ENCODE measurements around the gene SETX.

The SETX gene

GRCh38 chr9:132236662-132237311 is 118.0 kb downstream of the SETX start:
- Histone ChIP-seq H3K4me3 (ENCODE audit: low read depth, low read length) (no peak overlapping the region), H3K27me3 (replicated peaks) (peaks cover 26% of the 10 kb centered on the region), H3K27ac (no peak overlapping the region), H3K36me3 (replicated peaks) (no peaks in the 10 kb centered on the region)
- no peak for TF ChIP-seq CTCF (IDR thresholded peaks at IDR 0.05; ENCODE audit: low read depth, low read length, missing control alignments)
- no peak for DNase-seq
- in situ Hi-C loops (cut with HindIII; ENCODE audit: low pct_ligation_motif_present, low sequenced_read_pairs): no loop called here

- H3K4me3 ChIP-seq (ENCODE audit: low read depth, low read length): no peak overlapping the region
- H3K36me3 ChIP-seq (replicated peaks): no peaks in the 10 kb centered on the region
- peaks cover 28% of the 10 kb centered on the region for H3K27me3 ChIP-seq (replicated peaks)
- TF ChIP-seq CTCF (IDR thresholded peaks at IDR 0.05; ENCODE audit: low read depth, low read length, missing control alignments): peak; percentile 99
- DNase-seq: peak; percentile 49
- in situ Hi-C loops (cut with HindIII; ENCODE audit: low pct_ligation_motif_present, low sequenced_read_pairs): no loop called here
- H3K27ac ChIP-seq: no peak overlapping the region
Measured at GRCh38 chr9:132235894-132236661, 118.7 kb downstream of the SETX start.

- TF ChIP-seq CTCF (IDR thresholded peaks at IDR 0.05; ENCODE audit: low read depth, low read length, missing control alignments): no peak
- Histone ChIP-seq H3K4me3 (ENCODE audit: low read depth, low read length) (no peak overlapping the region), H3K36me3 (replicated peaks) (no peaks in the 10 kb centered on the region), H3K27ac (no peak overlapping the region), H3K27me3 (replicated peaks) (peaks cover 28% of the 10 kb centered on the region)
- in situ Hi-C loops (cut with HindIII; ENCODE audit: low pct_ligation_motif_present, low sequenced_read_pairs): no loop called here
- no peak for DNase-seq
Measured at GRCh38 chr9:132235125-132235524, 119.7 kb downstream of the SETX start.

GRCh38 chr9:132234535-132234934 is 120.3 kb downstream of the SETX start:
- H3K4me3 ChIP-seq (ENCODE audit: low read depth, low read length): no peak overlapping the region
- DNase-seq: no peak
- no peak for TF ChIP-seq CTCF (IDR thresholded peaks at IDR 0.05; ENCODE audit: low read depth, low read length, missing control alignments)
- peaks cover 28% of the 10 kb centered on the region for H3K27me3 ChIP-seq (replicated peaks)
- no peaks in the 10 kb centered on the region for H3K36me3 ChIP-seq (replicated peaks)
- in situ Hi-C loops (cut with HindIII; ENCODE audit: low pct_ligation_motif_present, low sequenced_read_pairs): no loop called here
- H3K27ac ChIP-seq: no peak overlapping the region

DNA sequence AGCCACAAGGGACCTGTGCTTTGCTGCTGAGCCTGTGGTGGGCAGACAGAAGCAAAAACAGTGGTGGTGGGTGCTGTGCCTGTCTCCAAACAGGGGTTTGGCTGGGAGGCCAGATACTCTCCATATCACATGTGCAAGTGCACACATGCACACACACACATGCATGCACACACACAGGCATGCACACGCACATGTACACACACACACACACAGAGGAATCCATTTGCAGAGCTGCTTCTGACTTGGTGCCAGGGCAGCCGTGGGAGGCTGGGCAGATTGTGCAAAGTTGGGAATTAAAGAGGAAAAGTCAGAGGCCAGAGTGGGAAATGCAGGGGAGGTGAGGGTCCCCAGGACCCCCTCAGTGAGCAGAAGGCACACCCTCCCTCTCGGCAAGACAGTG is 121.6 kb downstream of the SETX start:
- Histone ChIP-seq H3K36me3 (replicated peaks) (no peaks in the 10 kb centered on the region), H3K27me3 (replicated peaks) (peaks cover 28% of the 10 kb centered on the region), H3K27ac (no peak overlapping the region), H3K4me3 (ENCODE audit: low read depth, low read length) (no peak overlapping the region)
- no peak for TF ChIP-seq CTCF (IDR thresholded peaks at IDR 0.05; ENCODE audit: low read depth, low read length, missing control alignments)
- no peak for DNase-seq
- in situ Hi-C loops (cut with HindIII; ENCODE audit: low pct_ligation_motif_present, low sequenced_read_pairs): no loop called here
